GM19240 (cell line): ENCODE measurements around the gene TEK.
"Not testable (repeated sequence)": the region's sequence is repeated elsewhere in the genome, so short reads cannot be mapped to it uniquely, and the experiment has no call there.

Source experiments
- DNase-seq: peaks from one replicate; pipeline ENCODE4 v3.0.0; 2011; ENCODE audit warnings: low spot score; ENCODE audit not compliant: insufficient read length

TEK gene

GRCh38 chr9:27108981-27109541 is at the start of gene TEK:
TSS of gene TEK (plus strand) at chr9:27109225. CDS start at chr9:27109591, 366 bp downstream.
- DNase-seq: no peak

DNA sequence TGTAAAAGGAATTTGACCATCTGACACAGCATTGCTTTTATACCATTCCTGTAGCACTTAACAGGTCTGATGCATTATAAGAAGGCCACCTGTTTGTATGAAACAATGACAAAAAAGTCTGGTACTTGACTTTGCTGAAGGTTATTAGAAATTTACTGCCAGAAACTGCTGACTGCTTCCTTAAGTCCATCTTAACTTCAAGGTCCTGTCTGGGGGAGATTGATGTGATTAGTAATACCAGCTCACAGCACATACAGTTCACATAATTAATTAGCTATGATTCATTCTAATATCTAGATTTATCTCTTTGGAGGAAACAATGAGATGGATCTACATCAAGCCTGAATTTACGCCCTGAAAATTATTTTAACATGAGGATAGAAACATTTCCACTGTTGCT is 49.6 kb upstream of the TEK start:
- DNase-seq: no peak

DNA sequence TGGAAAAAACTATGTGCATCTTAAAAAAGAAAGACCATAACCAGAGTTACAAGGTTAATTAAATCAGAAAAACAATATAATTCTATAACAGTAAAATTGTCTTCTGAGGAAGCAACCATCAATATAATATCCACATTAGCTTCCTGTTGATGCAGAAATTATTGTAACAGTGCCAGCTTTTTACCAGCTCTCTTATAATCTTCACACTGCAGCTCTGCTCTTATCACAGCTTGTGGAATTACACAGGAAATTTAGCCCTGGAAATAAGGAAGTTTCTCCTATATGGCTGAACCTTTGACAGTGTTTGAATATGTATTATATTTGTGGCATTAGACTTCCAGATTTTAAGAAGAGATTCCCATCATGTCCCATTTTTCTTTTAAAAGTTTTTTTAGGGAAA is 49.1 kb upstream of the TEK start:
- no peak for DNase-seq

DNA sequence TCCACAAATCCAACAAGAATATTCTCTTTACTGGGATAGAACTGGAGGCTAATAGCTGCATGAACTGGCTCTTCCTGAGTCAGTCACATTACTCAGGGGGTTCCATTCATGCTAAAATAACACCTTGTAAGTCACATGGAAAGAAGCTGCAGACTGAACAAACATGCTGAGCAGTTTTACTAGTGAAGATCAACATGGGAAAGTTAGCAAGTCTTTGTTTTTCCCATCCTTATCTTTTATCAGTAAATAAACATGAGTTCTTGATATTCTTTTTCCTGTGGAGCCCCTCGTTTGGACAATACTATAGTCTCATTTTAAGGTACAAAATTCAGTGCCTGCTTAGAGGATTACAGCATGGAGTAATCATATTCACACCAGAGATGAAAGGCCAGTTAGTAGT is 43.7 kb upstream of the TEK start:
- no peak for DNase-seq

DNA sequence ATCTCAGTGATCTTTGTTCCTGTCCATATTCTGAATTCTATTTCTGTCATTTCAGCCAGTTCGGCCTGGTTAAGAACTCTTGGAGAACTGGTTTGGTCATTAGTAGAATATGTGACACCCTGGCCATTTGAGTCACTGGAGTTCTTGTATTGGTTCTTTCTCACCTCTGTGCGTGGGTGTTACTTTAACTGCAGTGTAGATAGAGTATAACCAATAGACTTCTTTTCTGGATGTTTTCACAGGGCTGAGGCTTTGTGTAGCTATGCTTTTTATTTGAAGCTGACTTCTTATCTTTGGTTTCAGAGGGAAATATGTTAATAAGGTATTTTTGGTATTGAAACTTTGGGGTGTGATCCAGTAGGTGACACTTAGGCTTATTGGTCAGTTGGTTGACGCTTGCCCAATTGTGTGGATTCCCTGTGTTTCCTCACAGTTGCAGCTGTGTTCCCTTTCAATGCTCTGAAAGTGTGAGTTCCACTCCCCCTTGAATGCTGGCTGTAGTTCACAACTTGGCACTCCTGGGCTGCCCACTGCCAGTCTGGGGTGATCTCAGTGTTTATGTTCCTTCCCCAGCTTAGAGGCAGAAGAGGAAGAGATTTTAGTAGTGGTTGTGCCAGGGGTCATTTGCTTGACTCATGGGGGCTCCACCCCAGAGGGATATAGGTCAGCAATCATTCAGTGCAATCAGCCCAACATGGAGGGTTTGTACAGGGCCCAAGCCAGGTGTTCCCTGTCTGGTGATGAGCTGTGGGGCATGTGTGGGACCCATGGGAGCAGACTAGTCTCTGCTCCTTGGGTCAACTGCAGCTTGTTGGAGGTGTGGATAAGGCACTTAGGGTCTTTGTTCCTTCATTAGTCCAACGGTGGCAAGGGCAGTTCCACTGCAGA is 34.9 kb upstream of the TEK start:
- DNase-seq: no peak

- no peak for DNase-seq
These were observed 30.3 kb upstream of the TEK start for GRCh38 chr9:27078685-27079084.

- DNase-seq: no peak
These were observed 23.6 kb upstream of the TEK start for GRCh38 chr9:27085456-27085855.

GRCh38 chr9:27086818-27087680 is 22.0 kb upstream of the TEK start:
- no peak for DNase-seq

DNA sequence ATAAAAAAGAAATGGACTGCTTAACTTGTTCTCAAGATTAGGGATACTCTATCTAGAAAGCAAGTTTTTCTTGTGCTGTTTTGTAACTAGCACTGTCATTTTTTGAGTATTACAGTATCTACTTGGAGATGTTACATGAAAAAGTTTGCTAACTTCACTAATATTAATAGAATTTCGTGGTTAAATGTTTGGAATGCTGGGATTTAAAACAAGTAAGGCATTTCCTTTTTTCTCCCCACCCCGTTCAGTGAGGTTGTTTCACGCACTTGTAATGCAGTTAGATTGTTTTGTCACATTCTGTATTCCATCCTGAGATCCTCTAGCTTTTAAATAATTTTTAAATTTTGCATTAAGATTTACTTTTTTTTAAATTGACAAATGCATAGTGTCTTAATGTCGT is 20.0 kb upstream of the TEK start:
- no peak for DNase-seq

- DNase-seq: no peak
These were observed 19.3 kb upstream of the TEK start for GRCh38 chr9:27089706-27090105.

GRCh38 chr9:27090231-27090630 is 18.8 kb upstream of the TEK start:
- DNase-seq: no peak

DNA sequence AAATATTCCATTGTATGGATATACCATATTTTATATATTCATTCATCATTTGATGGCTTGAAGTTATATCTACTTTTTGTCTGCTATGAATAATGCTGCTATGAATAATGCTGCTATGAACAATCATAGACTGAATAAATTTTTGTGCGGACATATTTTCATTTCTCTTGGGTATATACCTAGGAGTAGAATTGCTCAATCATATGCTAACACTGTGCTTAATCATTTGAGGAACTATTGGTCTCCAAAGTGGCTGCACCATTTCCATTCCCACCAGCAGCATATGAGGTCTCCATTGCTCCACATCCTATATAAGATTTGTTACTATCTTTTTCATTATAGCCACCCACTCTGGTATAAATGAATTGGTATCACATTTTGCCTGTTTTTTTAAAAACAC is 18.3 kb upstream of the TEK start:
- no peak for DNase-seq

DNA sequence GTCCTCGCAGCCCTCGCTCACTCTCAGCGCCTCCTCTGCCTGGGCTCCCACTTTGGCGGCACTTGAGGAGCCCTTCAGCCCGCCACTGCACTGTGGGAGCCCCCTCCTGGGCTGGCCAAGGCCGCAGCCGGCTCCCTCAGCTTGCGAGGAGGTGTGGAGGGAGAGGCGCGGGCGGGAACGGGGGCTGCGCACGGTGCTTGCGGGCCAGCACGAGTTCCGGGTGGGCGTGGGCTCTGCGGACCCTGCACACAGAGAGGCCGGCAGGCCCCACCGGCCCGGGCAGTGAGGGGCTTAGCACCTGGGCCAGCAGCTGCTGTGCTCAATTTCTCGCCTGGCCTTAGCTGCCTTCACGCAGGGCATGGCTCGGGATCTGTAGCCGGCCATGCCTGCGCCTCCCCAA is 16.5 kb upstream of the TEK start:
- not testable (repeated sequence) for DNase-seq

- not testable (repeated sequence) for DNase-seq
These were observed 15.5 kb upstream of the TEK start for GRCh38 chr9:27093384-27094067.

GRCh38 chr9:27094640-27095298 is 14.3 kb upstream of the TEK start:
- DNase-seq: no peak

DNA sequence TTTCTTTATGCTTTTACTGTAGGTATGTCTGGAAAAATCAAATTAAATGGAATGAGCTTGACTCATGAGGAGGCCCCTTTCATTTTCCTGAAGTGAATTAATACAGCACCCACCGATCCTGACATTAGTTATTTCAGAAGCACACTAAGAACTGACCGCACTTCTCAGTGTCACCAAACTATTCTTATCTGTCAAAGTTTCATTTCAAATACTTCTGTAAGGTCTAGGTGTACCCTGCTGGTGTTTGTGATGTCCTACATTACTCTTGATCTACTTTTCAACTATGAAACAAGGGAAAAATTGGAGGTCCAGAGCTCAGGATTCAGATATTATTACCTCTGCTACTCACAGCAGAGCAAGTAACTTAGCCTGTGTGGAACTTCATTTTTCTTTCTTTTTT is 1.8 kb upstream of the TEK start:
- DNase-seq: no peak

- no peak for DNase-seq
These were observed 596 bp downstream of the TEK start for GRCh38 chr9:27109621-27110020.

GRCh38 chr9:27110181-27110580 is 1.2 kb downstream of the TEK start:
- no peak for DNase-seq

DNA sequence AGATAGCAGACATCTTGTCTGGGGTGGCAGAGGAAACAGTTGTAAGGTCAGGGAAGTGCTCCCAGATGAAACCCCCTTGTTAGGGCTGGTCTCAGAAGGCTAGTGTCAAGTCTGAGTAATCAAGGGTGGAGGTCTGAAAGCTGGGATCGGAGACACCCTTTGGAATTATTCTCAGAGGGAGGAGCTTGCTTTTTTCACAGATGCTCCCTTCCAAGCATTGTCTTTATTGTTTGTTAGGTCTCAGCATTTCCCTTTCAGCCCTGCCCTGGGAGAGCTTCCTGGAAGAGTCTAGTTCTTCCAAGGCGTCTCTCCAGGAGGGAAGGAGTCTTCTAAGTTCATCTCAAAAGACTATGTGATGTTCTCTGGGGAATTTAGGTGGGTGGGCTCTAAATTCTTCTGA is 3.2 kb downstream of the TEK start:
- DNase-seq: no peak

- DNase-seq: no peak
These were observed 8.6 kb downstream of the TEK start for GRCh38 chr9:27117489-27118135.

GRCh38 chr9:27118916-27119315 is 9.9 kb downstream of the TEK start:
- no peak for DNase-seq
